AG10803 (cell line): Measurements from ENCODE around the gene ZCCHC17.

Experiments used
- DNase-seq: peaks from one replicate; pipeline ENCODE4 v3.0.0; 2010; ENCODE audit warnings: low read depth
- H3K4me3 ChIP-seq: 2 replicates; pipeline ENCODE4 v1.5.1; 2011; ENCODE audit warnings: mild to moderate bottlenecking, low read length, control low read depth
- TF ChIP-seq, protein P1 (sequence below): conservative IDR thresholded peaks from 2 replicates; pipeline ENCODE4 v1.5.1; 2011; ENCODE audit warnings: mild to moderate bottlenecking, low read length, control low read depth, inconsistent platforms

Gene ZCCHC17

DNA sequence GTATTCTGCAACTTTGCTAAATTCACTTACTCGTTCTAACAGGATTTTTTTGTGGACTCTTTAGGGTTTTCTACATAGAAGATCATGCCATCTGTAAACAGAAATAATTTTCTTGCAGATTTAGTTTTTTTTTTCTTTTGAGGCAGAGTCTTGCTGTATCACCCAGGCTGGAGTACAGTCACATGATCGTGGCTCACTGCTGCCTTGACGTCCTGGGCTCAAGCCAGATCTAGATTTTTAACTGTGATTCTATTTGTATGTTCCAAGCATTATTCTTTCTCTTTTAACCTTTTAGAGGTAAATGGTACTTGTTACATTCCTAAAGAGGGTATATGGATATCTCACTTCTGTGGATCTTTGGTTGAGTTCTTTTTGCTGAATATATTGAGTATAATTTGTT, 57.5 kb downstream of the ZCCHC17 start:
- TF ChIP-seq, protein P1, sequence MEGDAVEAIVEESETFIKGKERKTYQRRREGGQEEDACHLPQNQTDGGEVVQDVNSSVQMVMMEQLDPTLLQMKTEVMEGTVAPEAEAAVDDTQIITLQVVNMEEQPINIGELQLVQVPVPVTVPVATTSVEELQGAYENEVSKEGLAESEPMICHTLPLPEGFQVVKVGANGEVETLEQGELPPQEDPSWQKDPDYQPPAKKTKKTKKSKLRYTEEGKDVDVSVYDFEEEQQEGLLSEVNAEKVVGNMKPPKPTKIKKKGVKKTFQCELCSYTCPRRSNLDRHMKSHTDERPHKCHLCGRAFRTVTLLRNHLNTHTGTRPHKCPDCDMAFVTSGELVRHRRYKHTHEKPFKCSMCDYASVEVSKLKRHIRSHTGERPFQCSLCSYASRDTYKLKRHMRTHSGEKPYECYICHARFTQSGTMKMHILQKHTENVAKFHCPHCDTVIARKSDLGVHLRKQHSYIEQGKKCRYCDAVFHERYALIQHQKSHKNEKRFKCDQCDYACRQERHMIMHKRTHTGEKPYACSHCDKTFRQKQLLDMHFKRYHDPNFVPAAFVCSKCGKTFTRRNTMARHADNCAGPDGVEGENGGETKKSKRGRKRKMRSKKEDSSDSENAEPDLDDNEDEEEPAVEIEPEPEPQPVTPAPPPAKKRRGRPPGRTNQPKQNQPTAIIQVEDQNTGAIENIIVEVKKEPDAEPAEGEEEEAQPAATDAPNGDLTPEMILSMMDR, result no peak
- no peak for DNase-seq

DNA sequence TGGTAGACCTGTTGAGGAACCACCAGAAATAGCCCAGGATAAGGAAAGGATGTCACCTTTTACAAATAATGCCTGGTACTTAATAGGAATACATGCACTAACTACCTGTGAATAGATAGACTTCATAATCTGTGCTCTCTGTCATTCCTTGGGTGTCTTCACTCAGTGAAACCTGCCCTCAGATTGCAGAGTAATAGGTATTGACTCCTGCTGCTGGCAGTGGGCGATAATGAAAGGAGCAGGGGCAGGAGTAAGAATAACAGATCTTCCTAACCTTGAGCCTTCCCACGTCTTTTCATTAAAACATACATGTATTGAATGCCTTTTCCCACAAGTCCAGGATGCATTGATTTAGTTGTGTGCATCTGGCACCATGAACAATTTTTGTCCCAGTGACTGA, 59.6 kb downstream of the ZCCHC17 start:
- H3K4me3 ChIP-seq, result no peak overlapping the region
- TF ChIP-seq, protein P1, result no peak
- DNase-seq, result no peak

More for the DNA sequence above, 57.5 kb downstream of the ZCCHC17 start:
- no peak overlapping the region for H3K4me3 ChIP-seq

GRCh38 chr1:31361607-31362006, 64.8 kb downstream of the ZCCHC17 start:
- DNase-seq, result no peak
- TF ChIP-seq, protein P1, result no peak
- no peak overlapping the region for H3K4me3 ChIP-seq

DNA sequence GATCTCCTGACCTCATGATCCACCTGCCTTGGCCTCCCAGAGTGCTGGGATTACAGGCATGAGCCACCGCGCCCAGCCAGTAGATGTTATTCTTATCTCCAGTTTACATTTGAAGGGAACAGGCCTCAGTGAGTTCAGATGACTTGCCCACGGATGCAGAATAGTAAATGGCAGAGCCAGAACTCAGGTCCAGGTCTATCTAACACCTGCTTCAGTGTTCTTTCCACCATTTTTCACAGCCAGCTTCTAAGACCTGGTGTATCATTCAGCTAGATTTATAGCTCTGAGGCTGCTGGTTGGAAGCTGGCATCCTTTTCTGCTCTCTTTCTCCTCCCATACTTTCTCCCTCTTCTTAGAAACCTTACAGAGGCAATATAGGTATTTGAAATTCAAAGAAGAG, 65.2 kb downstream of the ZCCHC17 start:
- DNase-seq, result no peak
- TF ChIP-seq, protein P1, result no peak
- no peak overlapping the region for H3K4me3 ChIP-seq

- DNase-seq, result no peak
- TF ChIP-seq, protein P1, result no peak
- H3K4me3 ChIP-seq, result no peak overlapping the region
These were observed 67.9 kb downstream of the ZCCHC17 start for GRCh38 chr1:31364561-31365250.

DNA sequence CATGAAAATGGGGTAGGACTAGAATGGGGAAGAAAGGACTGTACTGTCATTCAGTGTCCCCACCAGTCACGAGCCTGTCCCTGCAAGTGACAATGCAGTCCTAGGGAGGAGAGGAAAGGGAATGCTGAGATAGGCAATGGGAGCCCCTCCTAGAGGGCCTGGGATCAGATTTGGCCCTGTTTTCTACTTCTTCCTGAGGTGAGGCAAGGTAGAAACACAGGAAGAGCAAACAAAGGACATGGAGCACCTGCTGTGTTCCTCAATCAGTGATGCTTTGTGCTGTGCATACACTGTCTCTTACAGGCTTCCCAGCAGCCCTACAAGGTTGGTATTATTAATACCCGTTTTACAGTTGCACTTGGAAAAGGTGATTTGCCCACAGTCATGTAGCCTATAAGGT, 70.0 kb downstream of the ZCCHC17 start:
- no peak for DNase-seq

DNA sequence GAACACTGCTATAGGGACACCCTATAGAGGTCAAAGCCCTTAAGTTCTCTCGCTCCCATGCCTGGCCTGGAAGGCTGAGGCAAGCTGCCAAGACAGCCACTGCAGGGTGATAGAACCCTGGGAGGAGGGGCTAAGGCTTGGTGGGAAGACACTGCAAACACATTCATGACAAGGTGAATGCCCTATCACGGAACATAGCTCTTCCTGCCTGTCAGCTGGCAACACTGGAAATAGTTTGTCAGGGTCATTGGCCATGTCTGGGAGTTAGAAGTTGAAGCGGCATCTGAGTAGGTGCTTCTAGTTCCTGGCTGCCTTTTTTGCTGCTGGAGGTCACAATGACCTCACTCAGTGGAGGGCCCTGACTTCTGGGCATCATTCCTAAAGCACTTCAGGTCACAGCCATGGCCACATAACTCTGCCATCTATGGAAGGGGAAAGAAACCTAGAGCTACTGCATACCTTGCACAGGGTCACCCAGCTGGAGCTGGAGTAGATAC, 71.8 kb downstream of the ZCCHC17 start:
- TF ChIP-seq, protein P1, result no peak
- H3K4me3 ChIP-seq, result no peak overlapping the region
- no peak for DNase-seq

More for the DNA sequence above, 70.0 kb downstream of the ZCCHC17 start:
- no peak overlapping the region for H3K4me3 ChIP-seq
- TF ChIP-seq, protein P1, result no peak
